ENCODE measurements around the gene IPO13.
A peak's percentile ranks its signal among the peaks of the same experiment; 100 is the strongest.

The IPO13 gene

DNA sequence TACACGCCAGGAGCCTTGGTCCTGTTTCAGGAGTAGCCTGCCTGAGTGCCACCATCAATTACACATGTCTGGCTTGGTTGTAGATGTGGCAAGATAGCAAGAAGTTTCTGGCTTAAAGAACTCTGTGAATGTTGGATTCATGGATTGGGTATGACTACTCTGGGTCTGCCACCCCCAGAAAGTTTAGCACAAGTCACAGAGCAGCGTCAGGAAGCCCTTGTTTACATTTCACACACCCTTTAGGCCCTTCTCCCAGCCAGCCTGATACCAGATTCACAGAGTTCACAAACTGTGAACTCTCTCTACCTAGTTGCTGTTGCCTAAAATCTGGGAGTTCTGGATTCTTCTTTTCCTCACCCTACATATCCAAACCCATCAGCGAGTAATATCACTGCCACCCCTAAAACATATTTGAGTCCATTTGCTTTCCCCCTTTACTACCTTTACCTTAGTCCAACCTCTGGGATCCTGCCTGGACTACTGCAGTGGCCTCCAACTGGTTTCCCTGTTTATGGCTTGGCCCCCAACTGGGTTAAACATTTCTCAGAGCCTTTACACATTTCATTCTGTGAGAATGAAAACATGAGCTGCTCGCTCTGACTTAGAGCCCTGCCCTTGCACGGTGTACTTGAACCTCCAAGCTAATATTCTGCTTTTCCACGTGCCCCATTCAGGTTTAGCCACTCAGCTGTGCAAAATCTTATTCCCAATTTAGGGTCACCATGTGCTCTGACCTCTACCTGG lies 40.6 kb downstream of the IPO13 start:
- no peak for DNase-seq (ENCODE audit: low spot score)

- no peak for DNase-seq (ENCODE audit: low spot score)
These were observed 43.8 kb downstream of the IPO13 start for GRCh38 chr1:43990271-43991199.

- no peak for DNase-seq (ENCODE audit: low spot score)
These were observed 44.4 kb downstream of the IPO13 start for GRCh38 chr1:43991200-43991475.

DNA sequence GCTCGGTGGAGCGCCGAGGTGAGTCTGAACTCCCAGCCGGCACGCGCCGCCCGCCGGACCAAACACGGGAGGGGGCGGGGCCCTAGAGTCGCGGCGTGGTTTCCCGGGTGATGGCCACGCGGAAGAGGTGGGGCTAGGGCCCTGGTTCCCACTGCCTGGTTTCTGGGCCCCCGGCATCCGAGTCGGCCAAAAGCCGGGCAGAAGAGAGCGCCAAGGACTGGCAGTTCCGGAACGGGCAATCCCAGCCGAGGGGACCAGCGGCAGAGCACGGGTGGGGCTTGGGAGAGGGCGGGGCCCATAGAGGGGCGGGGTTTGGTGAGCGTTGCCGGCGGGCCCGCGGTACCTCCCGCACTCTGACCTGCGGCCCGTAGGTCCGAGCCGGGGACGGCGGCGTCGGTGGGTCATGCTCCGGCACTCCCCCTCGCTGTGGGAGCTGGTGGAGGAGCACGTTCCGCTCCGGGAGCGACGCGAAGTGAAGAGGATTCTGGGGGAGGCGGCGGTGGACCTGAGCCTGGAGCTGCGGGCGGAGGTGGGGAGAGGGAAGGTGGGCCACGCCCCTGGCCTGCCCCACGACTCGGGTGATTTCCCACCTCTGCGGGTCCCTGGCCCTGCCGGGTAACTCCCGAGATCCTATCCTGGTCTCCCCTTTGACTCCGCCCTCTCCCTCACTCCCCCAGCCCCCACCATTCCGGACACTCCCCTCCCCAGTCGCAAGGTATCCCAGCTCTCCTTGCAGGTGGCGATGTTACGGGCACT lies 44.9 kb downstream of the IPO13 start, which contains the start of gene CCDC24:
Gene CCDC24 (plus strand): TSS at position 124 of the 756 bp plus-strand sequence. CDS start 280 bp downstream, at position 404.
- DNase-seq (ENCODE audit: low spot score), result peak; percentile 84

GRCh38 chr1:43992232-43992995 lies 45.7 kb downstream of the IPO13 start:
- no peak for DNase-seq (ENCODE audit: low spot score)

DNA sequence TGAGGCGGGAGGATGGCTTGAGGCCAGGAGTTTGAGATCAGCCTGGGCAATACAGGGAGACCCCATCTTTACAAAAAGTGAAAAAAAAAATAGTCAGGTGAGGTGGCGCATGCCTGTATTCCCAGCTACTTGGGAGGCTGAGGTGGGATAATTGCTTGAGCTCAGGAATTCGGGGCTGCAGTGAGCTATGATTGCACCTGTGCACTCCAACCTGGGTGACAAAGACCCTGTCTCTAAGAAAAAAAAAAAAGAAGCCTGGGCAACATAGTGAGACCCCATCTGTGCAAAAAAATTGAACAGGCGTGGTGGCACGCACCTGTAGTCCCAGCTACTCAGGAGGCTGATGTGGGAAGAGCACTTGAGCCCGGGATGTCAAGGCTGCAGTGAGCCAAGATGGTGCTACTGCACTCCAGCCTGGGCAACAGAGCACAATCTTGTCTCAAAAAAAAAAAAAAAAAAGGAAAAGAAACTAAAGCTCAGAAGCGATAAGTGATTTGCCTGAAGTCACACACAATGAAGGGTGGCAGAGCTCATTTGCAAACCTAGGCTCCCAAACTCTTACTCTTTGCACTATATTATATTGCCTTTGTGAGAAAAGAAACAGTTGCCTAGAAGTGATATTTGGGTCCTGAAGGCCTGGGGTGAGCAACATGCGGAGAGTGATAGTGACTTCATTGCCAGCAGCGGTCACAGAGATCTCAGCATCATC lies 46.6 kb downstream of the IPO13 start:
- DNase-seq (ENCODE audit: low spot score), result no peak

DNA sequence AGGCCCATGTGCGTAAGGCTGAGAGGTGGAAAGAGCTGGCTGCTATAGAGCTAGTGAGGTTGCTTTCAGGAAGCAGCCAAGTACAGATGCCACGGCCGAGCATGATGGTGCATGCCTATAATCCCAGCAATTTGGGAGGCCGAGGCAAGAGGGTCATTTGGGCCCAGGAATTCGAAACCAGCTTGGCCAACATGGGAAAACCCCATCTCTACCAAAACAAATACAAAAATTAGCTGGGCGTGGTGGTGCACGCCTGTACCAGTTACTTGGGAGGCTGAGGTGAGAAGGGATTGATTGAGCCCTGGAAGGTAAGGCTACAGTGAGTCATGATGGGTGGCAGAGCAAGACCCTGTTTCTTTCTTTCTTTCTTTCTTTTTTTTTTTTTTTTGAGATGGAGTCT lies 47.3 kb downstream of the IPO13 start:
- DNase-seq (ENCODE audit: low spot score), result no peak

- DNase-seq (ENCODE audit: low spot score), result peak; percentile 56
These were observed 48.3 kb downstream of the IPO13 start for GRCh38 chr1:43994794-43995790.

- DNase-seq (ENCODE audit: low spot score), result no peak
These were observed 49.4 kb downstream of the IPO13 start for GRCh38 chr1:43995984-43996732.

GRCh38 chr1:43996733-43997115 lies 50.0 kb downstream of the IPO13 start:
- no peak for DNase-seq (ENCODE audit: low spot score)

GRCh38 chr1:43997295-43997999 lies 50.7 kb downstream of the IPO13 start:
- DNase-seq (ENCODE audit: low spot score), result no peak

- DNase-seq (ENCODE audit: low spot score), result no peak
These were observed 51.2 kb downstream of the IPO13 start for GRCh38 chr1:43998000-43998378.

- no peak for DNase-seq (ENCODE audit: low spot score)
These were observed 52.7 kb downstream of the IPO13 start for GRCh38 chr1:43999455-43999854.

GRCh38 chr1:44000122-44000665 lies 53.4 kb downstream of the IPO13 start:
- no peak for DNase-seq (ENCODE audit: low spot score)

DNA sequence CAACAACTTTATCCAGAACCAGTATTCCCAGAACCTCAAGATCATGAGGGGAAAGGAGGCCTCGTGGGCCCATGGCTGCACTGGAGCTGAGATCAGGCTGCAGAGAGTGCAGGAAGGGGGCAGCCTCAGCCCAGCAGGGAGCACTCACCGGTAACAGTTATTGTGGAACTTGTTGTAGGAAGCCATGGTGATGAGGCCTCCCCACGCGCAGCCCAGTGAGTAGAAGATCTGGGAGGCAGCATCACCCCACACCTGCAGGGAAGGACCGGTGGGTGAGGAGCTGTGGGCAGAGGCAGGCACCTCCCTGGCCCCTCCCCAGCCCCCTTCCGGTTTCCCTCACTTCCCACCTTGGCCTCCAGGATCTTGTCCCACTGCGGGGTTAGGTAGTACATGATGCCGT lies 55.4 kb downstream of the IPO13 start:
- no peak for DNase-seq (ENCODE audit: low spot score)

DNA sequence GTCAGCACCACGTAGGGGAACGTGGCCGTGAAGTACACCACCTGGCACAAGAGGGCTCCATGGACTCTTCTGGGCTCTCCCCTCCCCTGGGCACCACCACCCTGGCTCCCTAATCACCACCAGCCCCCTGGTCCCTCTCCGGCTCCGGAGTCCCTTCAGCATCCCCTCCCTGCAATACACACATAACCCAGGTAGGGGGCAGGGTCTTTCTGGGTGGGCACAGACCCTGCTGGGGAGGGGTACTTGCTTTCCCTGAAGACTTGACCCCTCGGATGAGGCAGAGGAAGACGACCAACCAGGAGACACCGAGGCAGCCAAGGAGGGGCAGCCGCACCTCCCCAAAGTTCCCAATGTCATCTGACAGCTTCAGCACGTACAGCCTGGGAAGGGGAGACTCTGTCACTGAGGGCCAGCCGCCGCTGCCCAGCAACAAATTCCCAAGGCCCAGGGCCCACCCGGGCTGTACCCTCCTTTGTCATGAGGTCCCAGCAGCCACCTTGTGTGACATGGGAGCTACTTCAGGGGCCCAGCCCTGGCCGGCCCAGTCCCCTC lies 55.9 kb downstream of the IPO13 start:
- DNase-seq (ENCODE audit: low spot score), result no peak

DNA sequence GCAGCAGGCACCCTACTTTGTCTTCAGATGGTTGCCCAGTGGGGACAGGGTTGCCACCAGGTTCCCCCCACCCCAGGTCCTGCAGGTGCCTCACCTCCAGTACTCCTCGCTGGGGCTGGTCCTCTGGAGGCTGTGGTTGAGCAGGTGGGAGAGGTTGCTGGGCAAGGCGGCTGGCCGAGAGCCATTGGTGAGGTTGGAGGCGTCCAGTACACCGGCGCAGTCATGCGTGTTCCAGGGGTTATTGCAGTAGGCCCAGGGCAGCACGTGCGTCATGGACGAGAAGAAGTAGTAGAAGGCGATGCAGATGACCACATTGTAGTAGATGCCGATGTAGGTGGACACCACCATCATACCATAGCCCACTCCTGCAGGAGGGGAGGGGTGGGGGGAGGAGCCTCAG lies 61.5 kb downstream of the IPO13 start:
- DNase-seq (ENCODE audit: low spot score), result no peak

DNA sequence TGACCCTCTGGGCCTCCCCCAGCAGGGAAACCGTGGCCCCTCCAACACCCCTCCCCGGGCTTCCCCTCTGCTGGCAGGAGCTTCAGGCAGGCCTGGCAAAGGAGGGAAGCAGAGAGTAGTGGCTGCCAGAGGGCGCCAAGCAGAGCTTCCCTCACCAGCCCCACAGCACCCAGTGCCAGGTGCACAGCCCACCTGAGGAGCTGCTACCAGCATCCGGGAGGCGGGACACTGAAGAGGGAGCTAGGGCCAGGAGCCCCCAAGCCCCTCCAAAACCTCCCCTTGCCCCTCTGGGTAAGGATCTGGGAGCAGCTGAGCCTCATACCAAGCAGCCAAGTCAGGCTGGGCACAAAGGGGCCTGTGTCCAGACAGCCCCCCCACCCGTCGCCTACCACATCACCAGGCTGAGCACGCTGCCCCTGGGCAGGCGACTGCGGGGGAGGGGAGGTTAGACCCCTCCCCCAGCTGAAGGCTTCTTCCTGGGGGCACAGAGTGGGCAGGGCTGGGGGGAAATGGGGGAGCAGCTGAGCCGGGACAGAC lies 64.3 kb downstream of the IPO13 start:
- no peak for DNase-seq (ENCODE audit: low spot score)

Data from HuH-7.5 (cell line).